ENCODE measurements around the gene ZNF154.

- no peak for TF ChIP-seq FOXK2 (IDR thresholded peaks at IDR 0.05)
- TF ChIP-seq SUZ12 (IDR thresholded peaks at IDR 0.05), result no peak
- TF ChIP-seq ELF4 (IDR thresholded peaks at IDR 0.05), result no peak
- no peak for TF ChIP-seq BHLHE40 (IDR thresholded peaks at IDR 0.05; ENCODE audit: borderline replicate concordance)
- TF ChIP-seq HDGF (IDR thresholded peaks at IDR 0.05; ENCODE audit: borderline replicate concordance), result no peak
- no peak for TF ChIP-seq SP1 (IDR thresholded peaks at IDR 0.05)
- TF ChIP-seq PKNOX1 (IDR thresholded peaks at IDR 0.05), result no peak
- no peak for TF ChIP-seq CTBP1 (IDR thresholded peaks at IDR 0.05; ENCODE audit: borderline replicate concordance)
- TF ChIP-seq FOXA1 (IDR thresholded peaks at IDR 0.05), result no peak
- TF ChIP-seq ZNF384 (IDR thresholded peaks at IDR 0.05), result no peak
- TF ChIP-seq FOXM1 (IDR thresholded peaks at IDR 0.05; ENCODE audit: borderline replicate concordance), result no peak
- no peak for TF ChIP-seq NFRKB (IDR thresholded peaks at IDR 0.05)
Observed at GRCh38 chr19:57720878-57721277, 11.9 kb upstream of the ZNF154 start.
